Endodermal cell (in vitro differentiated cells): ENCODE measurements around the gene ACTN4. TPM values are rescaled to one million over a fixed set of nuclear protein-coding genes. Genes with fewer than 3 reads are reported as not detected.

Experiments
- DNase-seq: peaks from one replicate; pipeline ENCODE4 v3.0.0-alpha.2; 2017
- H3K27ac ChIP-seq: 2 replicates; pipeline ENCODE4 v1.5.1; 2013; ENCODE audit warnings: mild to moderate bottlenecking, low read depth, low read length, moderate library complexity
- H3K27me3 ChIP-seq: 2 replicates; pipeline ENCODE4 v1.6.1; 2013; ENCODE audit warnings: mild to moderate bottlenecking, low read length, moderate library complexity; ENCODE audit not compliant: insufficient read depth, control insufficient read depth, poor library complexity, severe bottlenecking
- H3K36me3 ChIP-seq: 2 replicates; pipeline ENCODE4 v1.7.0; 2013; ENCODE audit warnings: mild to moderate bottlenecking, low read length, moderate library complexity; ENCODE audit not compliant: control insufficient read depth, insufficient read depth
- H3K4me1 ChIP-seq: one replicate; pipeline ENCODE4 v1.7.0; 2013; ENCODE audit warnings: low read length; ENCODE audit not compliant: control insufficient read depth, insufficient read depth
- H3K4me3 ChIP-seq: 2 replicates; pipeline ENCODE4 v1.5.1; 2013; ENCODE audit warnings: mild to moderate bottlenecking, low read length, moderate library complexity
- H3K9ac ChIP-seq: 2 replicates; pipeline ENCODE4 v1.6.1; 2013; ENCODE audit warnings: mild to moderate bottlenecking, low read length, moderate library complexity; ENCODE audit not compliant: poor library complexity, severe bottlenecking; ENCODE audit errors: extremely low read depth
- H3K9me3 ChIP-seq: 2 replicates; pipeline ENCODE4 v1.6.1; 2013; ENCODE audit warnings: mild to moderate bottlenecking, low read length, moderate library complexity; ENCODE audit not compliant: control insufficient read depth
- H3K27ac Mint-ChIP-seq: 2 replicates; pipeline ENCODE4 v1.8.0; 2020; ENCODE audit warnings: mixed read lengths
- H3K27me3 Mint-ChIP-seq: 2 replicates; pipeline ENCODE4 v1.8.0; 2021; ENCODE audit warnings: mild to moderate bottlenecking, mixed read lengths; ENCODE audit not compliant: insufficient read depth
- H3K36me3 Mint-ChIP-seq: 2 replicates; pipeline ENCODE4 v1.8.0; 2020; ENCODE audit warnings: low read depth, mixed read lengths
- H3K4me1 Mint-ChIP-seq: 2 replicates; pipeline ENCODE4 v1.8.0; 2020; ENCODE audit warnings: mixed read lengths
- H3K4me3 Mint-ChIP-seq: 2 replicates; pipeline ENCODE4 v1.8.0; 2020; ENCODE audit warnings: mild to moderate bottlenecking, moderate library complexity, mixed read lengths
- H3K9me3 Mint-ChIP-seq: 2 replicates; pipeline ENCODE4 v1.8.0; 2020; ENCODE audit warnings: mild to moderate bottlenecking, mixed read lengths
- WGBS, 2 experiments: methylation state at CpG; one replicate each; pipeline versions ENCODE4 v1.1.5 to v1.1.7; 2013; ENCODE audit warnings: missing lambda C conversion rate in 2 of 2, mixed read lengths in 1 of 2; ENCODE audit not compliant: insufficient coverage in 1 of 2, insufficient read length in 1 of 2; 5-methylcytosine and 5-hydroxymethylcytosine counted together
- total RNA-seq, 2 donors: library from RNA; stranded (reverse); fragmentation: NEBNext Ultra II Directional in 1 of 2; extraction: Animal tissue kit (Norgen Biotek cat#: 25700) in 1 of 2; gene quantifications; 2 replicates in 1 of 2; 3 replicates in 1 of 2; pipeline ENCODE4 v1.2.1, GENCODE V29; 2021
- TF ChIP-seq, protein P1 (sequence below): fragments of 200-600 bp; sonication (generic); conservative IDR thresholded peaks from 2 replicates; pipeline ENCODE4 v1.5.0; 2021; ENCODE audit warnings: antibody characterized with exemption, mild to moderate bottlenecking

ACTN4 gene
- total RNA-seq, 2 donors from 2014 or later, result 378 to 437 TPM

DNA sequence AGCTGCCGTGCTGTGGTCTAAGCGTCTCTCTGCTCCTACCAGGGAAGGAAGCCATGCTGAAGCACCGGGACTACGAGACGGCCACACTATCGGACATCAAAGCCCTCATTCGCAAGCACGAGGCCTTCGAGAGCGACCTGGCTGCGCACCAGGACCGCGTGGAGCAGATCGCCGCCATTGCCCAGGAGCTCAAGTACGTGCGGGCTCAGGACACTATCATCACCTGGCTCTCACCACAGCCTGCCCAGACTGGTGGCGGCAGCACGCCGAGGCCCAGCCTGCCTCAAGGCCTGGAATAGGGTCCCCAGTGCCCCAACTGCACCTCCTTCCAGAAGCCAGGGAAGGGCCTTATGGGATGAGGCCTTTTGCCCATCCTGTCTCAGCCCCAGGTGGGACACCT, 74.0 kb downstream of the ACTN4 start:
- no peak overlapping the region for H3K27ac ChIP-seq
- Mint-ChIP-seq H3K27ac (peak overlapping the region; percentile 70), H3K36me3 (peaks cover 61% of the 10 kb centered on the region), H3K27me3 (no peaks in the 10 kb centered on the region), H3K9me3 (no peaks in the 10 kb centered on the region), H3K4me3 (no peak overlapping the region), H3K4me1 (peaks cover 21% of the 10 kb centered on the region)
- H3K36me3 ChIP-seq, result peaks cover 74% of the 10 kb centered on the region
- peak overlapping the region; percentile 6 for H3K9ac ChIP-seq
- no peaks in the 10 kb centered on the region for H3K27me3 ChIP-seq
- H3K9me3 ChIP-seq, result no peaks in the 10 kb centered on the region
- no peak overlapping the region for H3K4me3 ChIP-seq
- DNase-seq, result no peak
- TF ChIP-seq, protein P1, sequence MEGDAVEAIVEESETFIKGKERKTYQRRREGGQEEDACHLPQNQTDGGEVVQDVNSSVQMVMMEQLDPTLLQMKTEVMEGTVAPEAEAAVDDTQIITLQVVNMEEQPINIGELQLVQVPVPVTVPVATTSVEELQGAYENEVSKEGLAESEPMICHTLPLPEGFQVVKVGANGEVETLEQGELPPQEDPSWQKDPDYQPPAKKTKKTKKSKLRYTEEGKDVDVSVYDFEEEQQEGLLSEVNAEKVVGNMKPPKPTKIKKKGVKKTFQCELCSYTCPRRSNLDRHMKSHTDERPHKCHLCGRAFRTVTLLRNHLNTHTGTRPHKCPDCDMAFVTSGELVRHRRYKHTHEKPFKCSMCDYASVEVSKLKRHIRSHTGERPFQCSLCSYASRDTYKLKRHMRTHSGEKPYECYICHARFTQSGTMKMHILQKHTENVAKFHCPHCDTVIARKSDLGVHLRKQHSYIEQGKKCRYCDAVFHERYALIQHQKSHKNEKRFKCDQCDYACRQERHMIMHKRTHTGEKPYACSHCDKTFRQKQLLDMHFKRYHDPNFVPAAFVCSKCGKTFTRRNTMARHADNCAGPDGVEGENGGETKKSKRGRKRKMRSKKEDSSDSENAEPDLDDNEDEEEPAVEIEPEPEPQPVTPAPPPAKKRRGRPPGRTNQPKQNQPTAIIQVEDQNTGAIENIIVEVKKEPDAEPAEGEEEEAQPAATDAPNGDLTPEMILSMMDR, result no peak
- 84 to 95% methylated on average over 6 to 20 of the region's 20 CpGs for WGBS, 2 experiments
- H3K4me1 ChIP-seq, result peaks cover 24% of the 10 kb centered on the region

DNA sequence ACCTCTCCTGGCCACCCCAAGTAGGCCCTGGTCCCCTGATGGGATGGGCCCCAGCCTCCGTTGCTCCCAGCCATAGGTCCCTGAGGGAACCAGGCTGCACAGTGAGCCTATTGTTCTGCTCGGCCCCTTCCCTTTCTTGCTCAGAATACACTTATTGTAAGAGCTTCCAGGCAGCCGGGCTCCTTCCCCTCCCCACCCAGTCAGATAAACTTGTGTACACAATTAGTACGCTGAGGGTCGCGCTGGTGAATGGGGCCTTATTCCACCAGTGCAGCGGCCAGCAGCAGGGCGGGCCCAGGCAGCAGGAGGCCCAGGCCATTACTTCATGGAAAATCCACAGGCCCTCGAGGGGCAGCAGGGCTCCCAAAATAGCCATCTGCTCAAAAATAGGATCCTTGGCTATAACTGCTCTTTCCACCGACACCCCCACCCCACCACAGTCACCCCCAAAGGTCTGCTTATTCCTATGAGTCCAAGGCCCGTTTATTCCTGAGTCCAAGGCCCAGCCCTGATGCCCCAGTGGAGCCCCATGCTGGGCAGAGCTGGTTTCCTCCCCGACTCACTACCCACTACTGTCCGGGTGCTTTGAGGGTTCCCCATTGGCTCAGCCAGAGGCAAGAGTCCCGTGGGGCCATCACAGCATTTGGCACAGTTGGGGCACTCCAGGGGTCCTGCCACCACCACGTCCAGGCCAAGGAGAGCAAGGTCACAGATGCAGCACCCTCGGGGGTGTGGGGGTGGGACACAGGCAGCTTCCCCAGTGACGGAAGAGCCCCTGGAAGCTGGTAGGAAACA, 74.7 kb downstream of the ACTN4 start:
- Histone ChIP-seq H3K9ac (peak overlapping the region; percentile 22), H3K36me3 (peaks cover 74% of the 10 kb centered on the region), H3K27ac (peak overlapping the region; percentile 67), H3K4me3 (no peak overlapping the region), H3K9me3 (no peaks in the 10 kb centered on the region), H3K27me3 (no peaks in the 10 kb centered on the region), H3K4me1 (peaks cover 24% of the 10 kb centered on the region)
- H3K27ac Mint-ChIP-seq, result peak overlapping the region; percentile 88
- no peaks in the 10 kb centered on the region for H3K9me3 Mint-ChIP-seq
- TF ChIP-seq, protein P1, result no peak
- peaks cover 62% of the 10 kb centered on the region for H3K36me3 Mint-ChIP-seq
- DNase-seq, result no peak
- H3K4me3 Mint-ChIP-seq, result no peak overlapping the region
- 75 to 76% methylated on average over 5 to 17 of the region's 17 CpGs for WGBS, 2 experiments
- H3K4me1 Mint-ChIP-seq, result peaks cover 21% of the 10 kb centered on the region
- H3K27me3 Mint-ChIP-seq, result no peaks in the 10 kb centered on the region

DNA sequence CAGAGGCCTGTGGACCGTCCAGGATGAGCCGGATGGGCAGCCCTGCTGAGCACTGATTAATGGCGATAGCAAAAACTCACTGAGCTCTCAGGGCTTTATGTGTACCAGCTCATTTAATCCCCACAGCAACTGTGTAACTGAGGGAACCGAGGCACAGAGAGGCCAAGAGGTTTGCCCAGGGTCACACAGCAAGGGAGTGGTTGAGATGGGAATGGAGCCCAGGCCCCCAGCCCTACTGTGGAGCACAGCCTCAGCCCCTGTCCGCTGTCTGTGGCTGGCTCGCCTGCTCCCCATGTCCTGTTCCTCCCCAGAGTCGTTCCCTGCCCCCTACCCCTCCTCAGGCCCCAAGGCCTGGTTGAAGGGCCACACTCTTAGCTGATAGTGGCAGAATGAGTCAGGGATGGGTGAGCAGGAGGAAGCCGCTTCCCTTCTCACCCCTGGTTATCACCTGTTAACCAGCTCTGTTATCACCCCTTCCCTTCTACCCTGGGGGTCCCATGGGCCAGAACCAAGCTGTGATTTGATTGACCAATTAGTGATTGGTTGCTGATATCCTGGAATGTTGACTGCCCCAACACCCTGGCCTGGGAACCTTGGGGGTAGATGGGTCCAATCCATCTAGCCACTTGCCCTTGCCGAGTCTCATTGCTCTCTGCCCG, 75.6 kb downstream of the ACTN4 start:
- 83 to 86% methylated on average over 4 to 10 of the region's 10 CpGs for WGBS, 2 experiments
- H3K36me3 Mint-ChIP-seq, result peaks cover 63% of the 10 kb centered on the region
- no peaks in the 10 kb centered on the region for H3K27me3 Mint-ChIP-seq
- Histone ChIP-seq H3K36me3 (peaks cover 76% of the 10 kb centered on the region), H3K27me3 (no peaks in the 10 kb centered on the region), H3K9ac (no peak overlapping the region), H3K9me3 (no peaks in the 10 kb centered on the region), H3K27ac (no peak overlapping the region), H3K4me1 (peaks cover 24% of the 10 kb centered on the region), H3K4me3 (no peak overlapping the region)
- no peaks in the 10 kb centered on the region for H3K9me3 Mint-ChIP-seq
- TF ChIP-seq, protein P1, result no peak
- peak; percentile 78 for DNase-seq
- no peak overlapping the region for H3K4me3 Mint-ChIP-seq
- H3K4me1 Mint-ChIP-seq, result peaks cover 21% of the 10 kb centered on the region
- peak overlapping the region; percentile 88 for H3K27ac Mint-ChIP-seq
